ENCODE results near the gene AGO3.
"Not testable (repeated sequence)": the region's sequence is repeated elsewhere in the genome, so short reads cannot be mapped to it uniquely, and the experiment has no call there.

The AGO3 gene

GRCh38 chr1:35925741-35926140, 5.2 kb upstream of the AGO3 start:
- DNase-seq (ENCODE audit: low spot score) = no peak

DNA sequence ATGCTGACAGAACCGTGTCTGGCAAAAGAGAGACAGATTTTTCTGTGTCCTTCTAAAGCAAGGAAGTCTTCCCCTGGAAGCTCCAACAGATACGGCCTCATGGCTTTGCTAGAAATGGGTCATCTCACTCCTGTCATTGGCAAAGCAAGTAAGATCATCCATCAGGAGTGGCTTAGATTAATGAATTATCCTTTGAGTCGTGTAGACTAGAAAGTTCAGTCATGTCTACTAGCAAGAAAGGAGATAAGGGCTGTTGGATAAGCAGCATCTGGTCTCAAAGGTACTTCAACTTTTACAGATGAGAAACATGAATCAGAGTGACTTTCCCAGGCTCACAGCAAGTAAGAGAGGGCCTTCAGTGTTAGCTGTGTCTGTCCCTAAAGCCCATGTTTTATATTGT, 3.4 kb upstream of the AGO3 start:
- no peak for DNase-seq (ENCODE audit: low spot score)

GRCh38 chr1:35929730-35930592, 944 bp upstream of the AGO3 start:
- DNase-seq (ENCODE audit: low spot score) = peak; percentile 51

DNA sequence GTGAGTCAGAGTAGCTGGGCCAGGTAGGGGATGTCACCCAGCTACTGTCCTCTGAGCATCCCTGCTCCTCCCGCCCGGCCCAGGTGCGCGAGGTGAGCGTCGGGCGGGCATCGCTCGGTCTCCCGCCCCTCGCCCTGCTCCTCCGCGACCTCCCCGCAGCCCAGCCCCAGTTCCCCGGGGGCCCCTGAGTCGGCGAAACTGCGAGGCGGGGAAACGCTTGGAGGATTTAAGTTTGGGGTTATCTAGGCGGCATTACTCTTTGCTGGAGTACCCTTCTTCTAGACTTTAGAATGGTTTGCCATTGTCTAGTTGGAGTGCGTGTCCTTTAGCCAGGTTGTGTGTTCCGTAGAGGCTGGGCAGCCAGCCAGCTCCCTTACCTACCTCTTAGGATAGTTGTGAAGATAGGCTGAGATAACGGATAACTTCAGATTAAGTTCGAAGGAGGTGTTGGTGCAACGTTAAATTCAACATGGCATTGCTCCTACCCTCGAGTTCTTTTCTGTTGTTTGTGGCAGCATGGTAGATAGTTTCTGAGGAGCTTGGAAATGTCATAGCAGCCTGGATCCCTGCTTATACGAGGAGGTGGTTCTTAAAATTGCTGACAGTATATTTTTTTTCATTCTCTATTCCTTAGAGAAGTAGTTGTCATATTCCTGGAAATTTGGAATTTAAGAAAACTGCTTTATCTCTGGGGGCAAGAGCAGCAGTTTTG, 697 bp downstream of the AGO3 start:
- DNase-seq (ENCODE audit: low spot score) = no peak

DNA sequence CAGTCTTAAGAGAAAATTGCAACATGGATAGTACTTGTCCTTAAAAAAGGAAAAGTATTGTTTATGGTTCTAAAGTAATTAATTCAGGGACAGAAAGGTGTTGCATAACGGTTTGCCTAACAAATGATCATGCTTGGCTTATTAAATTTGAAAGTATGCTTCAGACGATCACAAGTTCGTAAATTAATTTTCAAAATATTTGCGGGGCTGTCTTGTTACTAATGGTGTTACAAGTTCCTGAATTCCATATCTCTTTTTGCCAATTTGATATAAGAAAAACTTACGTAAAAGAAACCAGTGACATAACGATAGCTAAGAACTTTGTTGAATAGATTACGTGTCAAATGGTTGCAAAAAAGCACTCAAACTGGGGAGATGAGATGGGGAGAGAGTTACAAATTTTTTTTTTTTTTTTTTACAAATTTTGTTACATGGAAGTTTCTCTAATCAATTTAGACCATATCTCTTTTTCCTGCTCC, 1.3 kb downstream of the AGO3 start:
- no peak for DNase-seq (ENCODE audit: low spot score)

GRCh38 chr1:35932941-35933340, 2.0 kb downstream of the AGO3 start:
- no peak for DNase-seq (ENCODE audit: low spot score)

DNA sequence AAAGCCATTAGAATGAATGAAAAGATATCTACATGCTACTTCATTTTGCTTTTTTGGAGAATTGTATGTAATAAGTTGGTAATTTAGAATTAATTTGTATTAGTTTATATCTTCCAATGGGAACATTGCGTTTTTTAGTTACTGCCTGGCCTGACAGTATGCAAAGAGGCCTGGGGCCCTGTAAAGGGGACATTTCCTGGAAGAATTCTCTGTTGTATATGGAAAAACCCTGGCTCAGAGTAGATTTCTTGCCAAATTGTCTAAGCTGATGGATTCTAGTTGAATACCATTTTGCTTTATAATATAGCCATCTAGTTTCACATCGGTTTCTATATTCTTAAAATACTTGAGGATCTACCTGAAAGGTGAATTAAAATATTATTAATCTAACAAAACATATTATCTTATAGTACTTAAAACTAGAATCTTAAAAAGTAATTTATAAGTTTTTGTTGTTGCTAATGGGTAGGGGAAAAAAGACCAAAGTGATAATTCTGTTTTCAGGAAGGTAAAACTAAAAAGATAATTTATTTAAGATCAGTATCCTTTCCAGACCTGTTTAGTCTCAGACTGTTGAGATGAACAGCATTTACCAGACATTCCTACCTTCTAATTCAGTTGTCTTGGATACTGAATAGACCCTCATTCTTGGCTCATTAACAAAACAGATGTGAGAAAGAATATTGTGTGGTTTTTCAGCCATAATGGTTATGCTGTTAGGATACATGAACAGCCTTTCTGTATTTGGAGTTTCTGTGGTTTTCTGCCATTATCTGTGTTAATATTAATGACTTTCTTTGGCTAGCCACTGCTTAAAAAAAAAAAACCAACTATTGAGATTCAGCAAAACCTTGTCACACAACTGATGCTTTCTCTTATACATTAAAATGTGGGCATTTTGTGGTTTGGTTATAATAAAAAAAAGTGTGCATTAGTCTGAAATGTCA, 4.8 kb downstream of the AGO3 start:
- DNase-seq (ENCODE audit: low spot score) = no peak

GRCh38 chr1:35936838-35937237, 5.9 kb downstream of the AGO3 start:
- DNase-seq (ENCODE audit: low spot score) = no peak

GRCh38 chr1:35939484-35939883, 8.6 kb downstream of the AGO3 start:
- no peak for DNase-seq (ENCODE audit: low spot score)

DNA sequence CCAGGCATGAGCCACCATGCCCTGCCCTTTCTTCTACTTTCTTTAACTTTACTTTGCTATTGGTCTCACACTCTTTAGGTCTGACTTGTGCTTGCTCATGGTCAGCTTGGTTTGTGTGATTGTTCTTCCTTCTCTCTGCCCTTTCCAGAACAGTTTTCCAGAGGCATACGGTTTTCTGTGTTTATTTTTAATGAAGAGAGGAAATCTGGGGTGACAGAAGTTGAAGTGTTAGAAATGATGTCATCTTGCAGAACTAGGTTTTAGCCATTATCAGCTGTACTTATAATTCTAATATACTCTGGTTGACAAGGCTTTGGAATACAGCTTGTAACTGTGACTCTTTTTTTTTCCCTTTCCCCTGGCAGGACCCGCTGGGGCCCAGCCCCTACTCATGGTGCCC, 14.4 kb downstream of the AGO3 start:
- DNase-seq (ENCODE audit: low spot score) = no peak

- no peak for DNase-seq (ENCODE audit: low spot score)
These were observed 16.6 kb downstream of the AGO3 start for GRCh38 chr1:35947547-35947946.

DNA sequence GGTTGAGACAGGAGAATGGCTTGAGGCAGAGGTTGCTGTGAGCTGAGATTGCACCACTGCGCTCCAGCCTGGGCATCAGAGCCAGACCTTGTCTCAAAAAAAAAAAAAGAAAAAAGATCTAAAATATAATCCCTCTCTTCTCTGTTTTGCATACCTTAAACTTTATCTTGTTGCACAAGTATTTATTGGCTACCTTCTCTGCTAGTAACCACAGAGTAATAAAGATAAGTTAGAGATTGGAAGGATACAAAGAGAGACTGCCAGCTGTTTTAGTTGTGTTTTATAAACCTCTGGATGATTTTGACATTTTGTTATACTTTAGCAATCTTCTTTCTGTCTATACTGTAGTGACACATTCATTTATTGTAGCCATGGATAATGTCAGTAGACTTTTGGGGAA, 27.7 kb downstream of the AGO3 start:
- DNase-seq (ENCODE audit: low spot score) = no peak

- no peak for DNase-seq (ENCODE audit: low spot score)
These were observed 28.4 kb downstream of the AGO3 start for GRCh38 chr1:35959304-35959703.

DNA sequence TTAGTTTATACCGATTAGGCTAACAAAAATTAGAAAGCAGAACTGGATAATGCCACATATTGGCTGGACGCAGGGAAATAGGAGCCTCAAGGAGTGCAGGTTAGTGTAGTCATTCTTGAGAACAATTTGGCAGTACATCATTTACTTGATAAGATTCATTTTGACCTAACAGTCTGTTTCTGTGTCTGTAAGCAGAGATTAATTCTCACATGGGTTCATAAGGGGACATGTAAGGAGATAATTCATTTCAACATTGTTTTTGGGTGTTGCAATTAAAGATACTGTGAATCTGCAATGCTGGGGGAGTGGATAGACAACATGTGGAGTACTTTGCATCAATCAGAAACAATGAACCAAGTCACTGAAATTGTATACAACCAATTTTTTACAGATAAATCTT, 32.0 kb downstream of the AGO3 start:
- no peak for DNase-seq (ENCODE audit: low spot score)

GRCh38 chr1:35964277-35964676, 33.4 kb downstream of the AGO3 start:
- DNase-seq (ENCODE audit: low spot score) = not testable (repeated sequence)

DNA sequence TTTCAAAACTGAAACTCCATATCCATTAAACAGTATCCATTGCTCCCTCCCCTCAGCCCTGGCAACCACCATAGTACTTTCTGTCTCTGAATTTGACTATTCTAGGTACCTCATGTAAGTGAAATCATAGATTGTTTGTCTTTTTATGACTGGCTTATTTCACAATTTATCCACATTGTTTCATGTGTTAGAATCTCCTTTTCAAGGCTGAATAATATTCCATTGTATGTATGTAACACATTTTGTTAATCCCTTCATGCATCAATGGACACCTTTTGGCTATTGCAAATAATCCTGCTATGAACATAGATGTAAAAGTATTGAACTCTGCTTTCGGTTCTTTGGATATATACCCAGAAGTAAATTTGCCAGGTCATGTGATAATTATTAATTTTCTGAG, 37.5 kb downstream of the AGO3 start:
- DNase-seq (ENCODE audit: low spot score) = no peak

DNA sequence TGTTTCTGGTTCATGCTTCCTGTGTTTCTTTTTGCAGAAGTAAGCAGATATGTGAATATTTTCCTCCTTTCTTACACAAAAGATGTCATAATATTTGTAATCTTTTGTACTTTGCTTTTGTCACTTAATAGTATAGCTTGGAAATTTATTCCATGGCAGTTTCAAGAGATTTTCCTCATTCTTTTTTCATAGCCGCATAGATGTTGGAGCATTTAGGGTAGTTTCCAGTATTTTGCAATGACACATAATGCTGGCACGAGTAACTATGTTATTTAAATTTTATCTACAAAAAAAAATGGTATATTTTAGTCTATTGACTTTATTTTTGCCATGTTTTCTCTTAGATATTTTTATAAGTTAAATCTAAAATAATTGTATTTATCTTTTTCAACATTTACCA, 40.7 kb downstream of the AGO3 start:
- no peak for DNase-seq (ENCODE audit: low spot score)

GRCh38 chr1:35972631-35973030, 41.7 kb downstream of the AGO3 start:
- DNase-seq (ENCODE audit: low spot score) = not testable (repeated sequence)

DNA sequence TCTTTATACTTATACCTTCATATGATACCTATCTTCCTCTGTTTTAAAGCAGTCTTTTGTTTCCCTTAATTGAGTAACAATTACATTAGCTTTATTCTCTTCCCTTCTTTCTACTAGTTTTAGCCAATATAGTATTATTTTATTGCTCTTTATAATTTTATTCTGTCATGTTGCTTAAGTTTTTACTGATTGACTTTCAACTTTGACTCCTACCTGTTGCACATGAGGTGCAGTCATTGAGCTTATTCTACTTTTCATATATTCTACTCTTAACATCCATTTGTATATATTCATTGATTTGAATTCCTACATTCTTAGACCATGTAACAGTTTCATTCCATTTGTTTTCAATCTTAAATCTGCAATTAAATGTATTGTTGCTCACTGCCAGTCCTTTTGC, 49.2 kb downstream of the AGO3 start:
- no peak for DNase-seq (ENCODE audit: low spot score)

- DNase-seq (ENCODE audit: low spot score) = no peak
These were observed 57.3 kb downstream of the AGO3 start for GRCh38 chr1:35988237-35988636.

- DNase-seq (ENCODE audit: low spot score) = no peak
These were observed 76.1 kb downstream of the AGO3 start for GRCh38 chr1:36006941-36007500.

DNA sequence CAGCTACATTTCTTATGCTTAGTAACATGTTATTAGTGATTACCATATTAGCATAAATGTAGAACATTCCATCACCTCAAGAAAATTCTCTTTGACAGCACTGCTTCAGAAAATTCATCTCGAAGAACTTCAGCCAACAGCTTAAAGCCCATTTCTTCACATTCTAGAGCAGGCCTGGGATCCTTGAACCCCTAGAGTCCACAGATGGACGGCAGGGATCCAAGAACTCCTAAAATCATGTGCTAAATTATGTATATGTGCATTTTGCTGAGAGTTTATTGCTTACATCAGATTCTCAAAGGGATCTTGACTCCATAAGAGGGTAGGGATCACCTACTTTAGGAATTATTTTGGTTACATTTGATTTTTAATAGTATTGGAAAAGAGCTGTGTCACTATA, 76.8 kb downstream of the AGO3 start:
- no peak for DNase-seq (ENCODE audit: low spot score)

Measured in ecto neural progenitor cell (in vitro differentiated cells).